ENCODE data around the gene AREL1.

DNA sequence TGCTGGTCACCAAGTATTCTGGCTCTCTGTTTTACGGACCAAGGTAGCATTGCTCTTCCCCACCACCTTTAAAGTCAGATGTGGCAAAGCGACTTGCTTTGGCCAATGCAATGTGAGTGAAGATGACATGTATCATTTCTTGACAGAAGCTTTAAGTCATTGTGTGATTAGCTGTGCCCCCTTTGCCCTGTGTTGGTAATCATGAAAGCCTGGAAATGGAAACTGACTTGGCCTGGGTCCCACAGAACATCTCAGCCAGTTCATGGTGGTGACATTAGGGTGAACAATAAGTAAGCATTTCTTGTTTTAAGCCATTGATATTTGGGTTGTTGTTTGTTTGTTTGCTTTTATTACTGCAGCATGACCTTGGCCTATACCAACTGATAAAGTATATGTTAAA lies 34.4 kb upstream of the AREL1 start:
- TF ChIP-seq, protein P1, sequence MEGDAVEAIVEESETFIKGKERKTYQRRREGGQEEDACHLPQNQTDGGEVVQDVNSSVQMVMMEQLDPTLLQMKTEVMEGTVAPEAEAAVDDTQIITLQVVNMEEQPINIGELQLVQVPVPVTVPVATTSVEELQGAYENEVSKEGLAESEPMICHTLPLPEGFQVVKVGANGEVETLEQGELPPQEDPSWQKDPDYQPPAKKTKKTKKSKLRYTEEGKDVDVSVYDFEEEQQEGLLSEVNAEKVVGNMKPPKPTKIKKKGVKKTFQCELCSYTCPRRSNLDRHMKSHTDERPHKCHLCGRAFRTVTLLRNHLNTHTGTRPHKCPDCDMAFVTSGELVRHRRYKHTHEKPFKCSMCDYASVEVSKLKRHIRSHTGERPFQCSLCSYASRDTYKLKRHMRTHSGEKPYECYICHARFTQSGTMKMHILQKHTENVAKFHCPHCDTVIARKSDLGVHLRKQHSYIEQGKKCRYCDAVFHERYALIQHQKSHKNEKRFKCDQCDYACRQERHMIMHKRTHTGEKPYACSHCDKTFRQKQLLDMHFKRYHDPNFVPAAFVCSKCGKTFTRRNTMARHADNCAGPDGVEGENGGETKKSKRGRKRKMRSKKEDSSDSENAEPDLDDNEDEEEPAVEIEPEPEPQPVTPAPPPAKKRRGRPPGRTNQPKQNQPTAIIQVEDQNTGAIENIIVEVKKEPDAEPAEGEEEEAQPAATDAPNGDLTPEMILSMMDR (IDR thresholded peaks at IDR 0.05; ENCODE audit: extremely low read depth in 1 of 2, insufficient read depth in 1 of 2, low read depth in 1 of 2, low read length in 2 of 2), result no peak
- TF ChIP-seq JUN (IDR thresholded peaks at IDR 0.05; ENCODE audit: borderline replicate concordance, insufficient read depth, insufficient read length, low read depth), result no peak
- no peak for TF ChIP-seq POLR2A (IDR thresholded peaks at IDR 0.05; ENCODE audit: low read depth, low read length)
- no peak for TF ChIP-seq POLR2AphosphoS5 (IDR thresholded peaks at IDR 0.05; ENCODE audit: insufficient read depth, low read depth, low read length)
- TF ChIP-seq, protein P2, sequence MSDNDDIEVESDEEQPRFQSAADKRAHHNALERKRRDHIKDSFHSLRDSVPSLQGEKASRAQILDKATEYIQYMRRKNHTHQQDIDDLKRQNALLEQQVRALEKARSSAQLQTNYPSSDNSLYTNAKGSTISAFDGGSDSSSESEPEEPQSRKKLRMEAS (IDR thresholded peaks at IDR 0.05; ENCODE audit: insufficient read depth, insufficient read length), result no peak
- TF ChIP-seq EZH2 (IDR thresholded peaks at IDR 0.05; ENCODE audit: borderline replicate concordance, low read depth, low read length, severe bottlenecking), result no peak
- TF ChIP-seq GATA2 (IDR thresholded peaks at IDR 0.05; ENCODE audit: insufficient read depth, insufficient read length, low read depth, low read length), result no peak
